HCT116 (cell line): ENCODE measurements around the gene LRRC34. TPM values are rescaled to one million over a fixed set of nuclear protein-coding genes. Genes with fewer than 3 reads are reported as not detected.

Experiments
- ATAC-seq: fragments of 200-7000 bp; cut with Tn5 transposase; 2 replicates; pipeline ENCODE4 v1.9.1; 2020; ENCODE audit warnings: mild to moderate bottlenecking, moderate library complexity
- BruUV-seq: library from RNA; stranded (reverse); fragments of 400-500 nt; replicated peaks from 2 replicates; lab custom pipeline; 2021; lab: Mats Ljungman, UMichigan
- CTCF ChIA-PET: fragments of 300-600 bp; sonication (Branson Sonifier 250); formaldehyde crosslinking; loops from one replicate; lab custom pipeline; 2021; ENCODE audit warnings: antibody characterized with exemption; lab: Charles Lee
- POLR2A ChIA-PET: fragments of 300-600, 350-600 bp; sonication (Branson Sonifier 250); formaldehyde crosslinking; loops from one replicate; lab custom pipeline; 2021; ENCODE audit warnings: antibody characterized with exemption; lab: Charles Lee
- RAD21 ChIA-PET, 2 experiments: fragments of 300-600 bp; sonication (Branson Sonifier 250); formaldehyde crosslinking; loops; one replicate each; lab custom pipeline; 2023; ENCODE audit warnings: low total read pairs in 2 of 2; ENCODE audit not compliant: uncharacterized antibody in 2 of 2, unreplicated experiment in 2 of 2, low non-redundant PET in 1 of 2; lab: Charles Lee
- DNase-seq: peaks from one replicate; pipeline ENCODE4 v3.0.0-alpha.2; 2010; ENCODE audit warnings: low read depth, low spot score
- H2AFZ ChIP-seq: fragments of 200-600 bp; shearing (Covaris generic), sonication (generic); 2 replicates; pipeline ENCODE4 v1.6.1; 2017; ENCODE audit warnings: low read depth, mixed run types, mixed read lengths, antibody characterized with exemption, low read length; ENCODE audit not compliant: poor library complexity, severe bottlenecking
- H3K27ac ChIP-seq: 2 replicates; pipeline ENCODE4 v1.5.1; 2012; ENCODE audit warnings: low read depth, low read length
- H3K27me3 ChIP-seq: fragments of 200-600 bp; sonication (generic); 2 replicates; pipeline ENCODE4 v1.6.1; 2016; ENCODE audit warnings: mixed run types, low read length, mixed read lengths; ENCODE audit not compliant: insufficient read depth
- H3K36me3 ChIP-seq, 2 experiments: fragments of 200-500 bp in 1 of 2; fragments of 200-600 bp in 1 of 2; sonication (Bioruptor generic) in 1 of 2; sonication (generic) in 1 of 2; 2 replicates each; pipeline versions ENCODE4 v1.5.1 to v1.6.1; 2014 to 2016; ENCODE audit warnings: low read length in 2 of 2, inconsistent platforms in 1 of 2, mixed read lengths in 1 of 2, mixed run types in 1 of 2; ENCODE audit not compliant: insufficient read depth in 2 of 2, control insufficient read depth in 1 of 2
- H3K4me1 ChIP-seq, 2 experiments: fragments of 200-600 bp in 1 of 2; sonication (generic) in 1 of 2; 2 replicates each; pipeline versions ENCODE4 v1.5.1 to v1.6.1; 2012 to 2017; ENCODE audit warnings: low read length in 2 of 2, inconsistent platforms in 1 of 2, mild to moderate bottlenecking in 1 of 2, mixed read lengths in 1 of 2, mixed run types in 1 of 2, moderate library complexity in 1 of 2; ENCODE audit not compliant: insufficient read depth in 2 of 2, control insufficient read depth in 1 of 2
- H3K4me2 ChIP-seq: fragments of 200-600 bp; sonication (generic); 2 replicates; pipeline ENCODE4 v1.6.1; 2017; ENCODE audit warnings: mixed run types, low read length, mixed read lengths
- H3K4me3 ChIP-seq, 2 experiments: fragments of 200-600 bp in 1 of 2; sonication (generic) in 1 of 2; replicated peaks in 1 of 2; 2 replicates each; pipeline ENCODE4 v1.5.1; 2011 to 2016; ENCODE audit warnings: low read length in 2 of 2, control low read depth in 1 of 2, low read depth in 1 of 2, mild to moderate bottlenecking in 1 of 2, mixed read lengths in 1 of 2, mixed run types in 1 of 2
- H3K79me2 ChIP-seq: fragments of 200-600 bp; sonication (generic); 2 replicates; pipeline ENCODE4 v1.6.1; 2017; ENCODE audit warnings: mild to moderate bottlenecking, mixed run types, low read length, moderate library complexity, mixed read lengths; ENCODE audit not compliant: insufficient read depth
- H3K9ac ChIP-seq: fragments of 200-600 bp; sonication (generic); 2 replicates; pipeline ENCODE4 v1.6.1; 2016; ENCODE audit warnings: low read length, mixed read lengths
- H3K9me2 ChIP-seq: fragments of 200-600 bp; sonication (generic), shearing (Covaris generic); 2 replicates; pipeline ENCODE4 v1.6.1; 2017; ENCODE audit warnings: mixed run types, mild to moderate bottlenecking, moderate library complexity; ENCODE audit not compliant: insufficient read depth
- H3K9me3 ChIP-seq, 2 experiments: fragments of 200-500 bp in 1 of 2; fragments of 200-600 bp in 1 of 2; sonication (Bioruptor generic) in 1 of 2; sonication (generic) in 1 of 2; 2 replicates each; pipeline ENCODE4 v1.6.1; 2014 to 2017; ENCODE audit warnings: low read length in 2 of 2, mixed read lengths in 2 of 2, inconsistent platforms in 1 of 2, low read depth in 1 of 2, mild to moderate bottlenecking in 1 of 2, mixed run types in 1 of 2, moderate library complexity in 1 of 2; ENCODE audit not compliant: control insufficient read depth in 1 of 2, insufficient read depth in 1 of 2
- H4K20me1 ChIP-seq: fragments of 200-600 bp; sonication (generic), shearing (Covaris generic); 2 replicates; pipeline ENCODE4 v1.6.1; 2017; ENCODE audit warnings: mixed run types, mild to moderate bottlenecking, moderate library complexity; ENCODE audit not compliant: insufficient read depth
- CBX3 ChIP-seq: IDR thresholded peaks from 2 replicates; pipeline ENCODE4 v1.6.1; 2012; ENCODE audit warnings: low read depth
- CEBPB ChIP-seq: IDR thresholded peaks from 2 replicates; pipeline ENCODE4 v1.6.1; 2012; ENCODE audit warnings: low read depth
- EGR1 ChIP-seq: IDR thresholded peaks from 2 replicates; pipeline ENCODE4 v1.6.1; 2012; ENCODE audit warnings: low read depth
- EZH2 ChIP-seq: fragments of 200-600 bp; sonication (generic); IDR thresholded peaks from 2 replicates; pipeline ENCODE4 v1.6.1; 2017; ENCODE audit warnings: antibody characterized with exemption, mixed run types
- EZH2phosphoT487 ChIP-seq: fragments of 200-600 bp; IDR thresholded peaks from 2 replicates; pipeline ENCODE4 v1.6.1; 2018; ENCODE audit warnings: antibody characterized with exemption, borderline replicate concordance
- FOSL1 ChIP-seq: IDR thresholded peaks from 2 replicates; pipeline ENCODE4 v1.6.1; 2012; ENCODE audit warnings: low read depth
- JUND ChIP-seq: IDR thresholded peaks from 2 replicates; pipeline ENCODE4 v1.6.1; 2012
- POLR2A ChIP-seq: IDR thresholded peaks from 2 replicates; pipeline ENCODE4 v1.7.0; 2011; ENCODE audit warnings: borderline replicate concordance; ENCODE audit not compliant: insufficient read depth, insufficient read length; ENCODE audit errors: extremely low read depth
- RAD21 ChIP-seq: IDR thresholded peaks from 2 replicates; pipeline ENCODE4 v1.6.1; 2012; ENCODE audit warnings: low read depth, mild to moderate bottlenecking
- SIN3A ChIP-seq: IDR thresholded peaks from 2 replicates; pipeline ENCODE4 v1.6.1; 2012; ENCODE audit warnings: low read depth
- SP1 ChIP-seq: IDR thresholded peaks from 2 replicates; pipeline ENCODE4 v1.6.1; 2012; ENCODE audit warnings: low read depth
- SRF ChIP-seq: IDR thresholded peaks from 2 replicates; pipeline ENCODE4 v1.6.1; 2012; ENCODE audit warnings: low read depth
- TCF7L2 ChIP-seq: IDR thresholded peaks from 2 replicates; pipeline ENCODE4 v1.7.0; 2011; ENCODE audit warnings: borderline replicate concordance, inconsistent platforms; ENCODE audit not compliant: insufficient read depth, insufficient read length; ENCODE audit errors: extremely low read depth
- ZNF274 ChIP-seq: fragments of 200-500 bp; sonication (Bioruptor generic); IDR thresholded peaks from 2 replicates; pipeline ENCODE4 v1.6.1; 2014; ENCODE audit warnings: mild to moderate bottlenecking, low read depth, low read length, inconsistent platforms
- intact Hi-C: fragments of 100-400 bp; cut with micrococcal nuclease; formaldehyde crosslinking; loops from 2 replicates; pipeline ENCODE4 v1.10.0; 2022
- total RNA-seq: library from RNA; stranded (reverse); gene quantifications from one replicate; pipeline ENCODE4 v1.2.1, GENCODE V29; 2021; ENCODE audit not compliant: unreplicated experiment
- TF ChIP-seq, protein P1 (sequence below), 3 experiments: fragments of 200-600 bp in 1 of 3; sonication (generic) in 1 of 3; IDR thresholded peaks in 2 of 3; conservative IDR thresholded peaks in 1 of 3; 2 replicates each; pipeline ENCODE4 v1.5.1; 2012 to 2017; ENCODE audit warnings: low read depth in 2 of 3, low read length in 2 of 3, antibody characterized with exemption in 1 of 3, borderline replicate concordance in 1 of 3, control low read depth in 1 of 3, mild to moderate bottlenecking in 1 of 3, mixed read lengths in 1 of 3, mixed run types in 1 of 3, moderate library complexity in 1 of 3; ENCODE audit not compliant: insufficient read depth in 1 of 3
- TF ChIP-seq, protein P2 (sequence below): IDR thresholded peaks from 2 replicates; pipeline ENCODE4 v1.6.1; 2012
- TF ChIP-seq, protein P3 (sequence below): IDR thresholded peaks from 2 replicates; pipeline ENCODE4 v1.6.1; 2012
- TF ChIP-seq, protein P4 (sequence below): IDR thresholded peaks from 2 replicates; pipeline ENCODE4 v1.6.1; 2011; ENCODE audit warnings: mild to moderate bottlenecking, low read length, moderate library complexity; ENCODE audit not compliant: insufficient replicate concordance; ENCODE audit errors: extremely low read depth

The LRRC34 gene
- total RNA-seq, 1 experiment from 2014 or later, result not detected

- no peak for DNase-seq
- Histone ChIP-seq H3K9me3 (no peaks in the 10 kb centered on the region), H3K27ac (no peak overlapping the region), H3K4me3 (no peak overlapping the region), H3K79me2 (no peaks in the 10 kb centered on the region), H3K36me3 (no peaks in the 10 kb centered on the region), H3K9ac (no peak overlapping the region), H3K4me2 (no peak overlapping the region), H4K20me1 (no peaks in the 10 kb centered on the region), H3K4me1 (peaks cover 0 to 7% of the 10 kb centered on the region in 2 experiments; a peak in 2 of 4 replicates), H3K27me3 (0 out of 2 replicates have a peak, but pooled peaks cover 3% of the 10 kb centered on the region), H3K9me2 (no peaks in the 10 kb centered on the region), H2AFZ (no peak overlapping the region)
- ChIA-PET POLR2A (no interaction called here), RAD21 (no interaction called here), CTCF (no interaction called here)
- no peak for ATAC-seq
- intact Hi-C loops, result no loop called here
- TF ChIP-seq JUND, result no peak
- no TSS peak for BruUV-seq
These were observed 36.0 kb upstream of the LRRC34 start for GRCh38 chr3:169848741-169849140.

DNA sequence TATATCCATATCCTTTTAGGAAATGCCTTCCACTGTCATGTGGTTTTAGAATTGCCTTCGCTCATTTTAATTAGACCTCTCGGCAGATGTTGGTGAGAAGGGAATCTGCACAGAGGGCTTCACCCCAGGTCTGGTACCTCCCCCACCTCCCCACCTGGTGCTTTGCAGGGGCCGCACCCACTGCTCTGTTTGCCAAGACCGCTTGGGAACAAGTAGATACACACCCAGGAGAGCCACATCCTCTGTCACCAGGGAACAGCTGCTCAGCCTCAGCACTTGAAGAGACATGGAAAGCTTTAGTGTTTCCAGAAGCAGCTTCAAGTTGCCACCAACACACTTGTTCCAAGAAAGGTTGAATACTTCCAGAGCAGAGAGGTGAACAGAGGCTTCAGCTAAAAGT lies 35.2 kb upstream of the LRRC34 start:
- DNase-seq (no peak), ATAC-seq (no peak)
- no peak overlapping the region for H3K27ac ChIP-seq
- H3K36me3 ChIP-seq, result no peaks in the 10 kb centered on the region
- no peaks in the 10 kb centered on the region for H3K9me3 ChIP-seq
- no peak overlapping the region for H3K4me2 ChIP-seq
- no peak overlapping the region for H3K9ac ChIP-seq
- POLR2A ChIA-PET, result no interaction called here
- no peak overlapping the region for H3K4me3 ChIP-seq
- no peaks in the 10 kb centered on the region for H3K9me2 ChIP-seq
- BruUV-seq, result no TSS peak
- H3K79me2 ChIP-seq, result no peaks in the 10 kb centered on the region
- H4K20me1 ChIP-seq, result no peaks in the 10 kb centered on the region
- no peak overlapping the region for H2AFZ ChIP-seq
- no peaks in the 10 kb centered on the region for H3K27me3 ChIP-seq
- intact Hi-C loops, result no loop called here
- CTCF ChIA-PET, result no interaction called here
- RAD21 ChIA-PET, result no interaction called here
- peaks cover 0 to 7% of the 10 kb centered on the region in 2 experiments; a peak in 2 of 4 replicates for H3K4me1 ChIP-seq
- TF ChIP-seq SRF (no peak), SIN3A (no peak), EZH2 (no peak), JUND (no peak), EZH2phosphoT487 (no peak), EGR1 (no peak), SP1 (no peak), POLR2A (no peak), CBX3 (no peak), ZNF274 (no peak), RAD21 (no peak), CEBPB (no peak), TCF7L2 (no peak), FOSL1 (no peak)
- TF ChIP-seq, protein P1, sequence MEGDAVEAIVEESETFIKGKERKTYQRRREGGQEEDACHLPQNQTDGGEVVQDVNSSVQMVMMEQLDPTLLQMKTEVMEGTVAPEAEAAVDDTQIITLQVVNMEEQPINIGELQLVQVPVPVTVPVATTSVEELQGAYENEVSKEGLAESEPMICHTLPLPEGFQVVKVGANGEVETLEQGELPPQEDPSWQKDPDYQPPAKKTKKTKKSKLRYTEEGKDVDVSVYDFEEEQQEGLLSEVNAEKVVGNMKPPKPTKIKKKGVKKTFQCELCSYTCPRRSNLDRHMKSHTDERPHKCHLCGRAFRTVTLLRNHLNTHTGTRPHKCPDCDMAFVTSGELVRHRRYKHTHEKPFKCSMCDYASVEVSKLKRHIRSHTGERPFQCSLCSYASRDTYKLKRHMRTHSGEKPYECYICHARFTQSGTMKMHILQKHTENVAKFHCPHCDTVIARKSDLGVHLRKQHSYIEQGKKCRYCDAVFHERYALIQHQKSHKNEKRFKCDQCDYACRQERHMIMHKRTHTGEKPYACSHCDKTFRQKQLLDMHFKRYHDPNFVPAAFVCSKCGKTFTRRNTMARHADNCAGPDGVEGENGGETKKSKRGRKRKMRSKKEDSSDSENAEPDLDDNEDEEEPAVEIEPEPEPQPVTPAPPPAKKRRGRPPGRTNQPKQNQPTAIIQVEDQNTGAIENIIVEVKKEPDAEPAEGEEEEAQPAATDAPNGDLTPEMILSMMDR (IDR thresholded peaks at IDR 0.05 in 2 of 3, conservative IDR thresholded peaks at IDR 0.05 in 1 of 3; ENCODE audit: borderline replicate concordance in 1 of 3, insufficient read depth in 1 of 3, low read depth in 2 of 3, low read length in 2 of 3), result no peak
- TF ChIP-seq, protein P2, sequence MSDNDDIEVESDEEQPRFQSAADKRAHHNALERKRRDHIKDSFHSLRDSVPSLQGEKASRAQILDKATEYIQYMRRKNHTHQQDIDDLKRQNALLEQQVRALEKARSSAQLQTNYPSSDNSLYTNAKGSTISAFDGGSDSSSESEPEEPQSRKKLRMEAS, result no peak
- TF ChIP-seq, protein P3, sequence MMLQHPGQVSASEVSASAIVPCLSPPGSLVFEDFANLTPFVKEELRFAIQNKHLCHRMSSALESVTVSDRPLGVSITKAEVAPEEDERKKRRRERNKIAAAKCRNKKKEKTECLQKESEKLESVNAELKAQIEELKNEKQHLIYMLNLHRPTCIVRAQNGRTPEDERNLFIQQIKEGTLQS, result no peak
- TF ChIP-seq, protein P4, sequence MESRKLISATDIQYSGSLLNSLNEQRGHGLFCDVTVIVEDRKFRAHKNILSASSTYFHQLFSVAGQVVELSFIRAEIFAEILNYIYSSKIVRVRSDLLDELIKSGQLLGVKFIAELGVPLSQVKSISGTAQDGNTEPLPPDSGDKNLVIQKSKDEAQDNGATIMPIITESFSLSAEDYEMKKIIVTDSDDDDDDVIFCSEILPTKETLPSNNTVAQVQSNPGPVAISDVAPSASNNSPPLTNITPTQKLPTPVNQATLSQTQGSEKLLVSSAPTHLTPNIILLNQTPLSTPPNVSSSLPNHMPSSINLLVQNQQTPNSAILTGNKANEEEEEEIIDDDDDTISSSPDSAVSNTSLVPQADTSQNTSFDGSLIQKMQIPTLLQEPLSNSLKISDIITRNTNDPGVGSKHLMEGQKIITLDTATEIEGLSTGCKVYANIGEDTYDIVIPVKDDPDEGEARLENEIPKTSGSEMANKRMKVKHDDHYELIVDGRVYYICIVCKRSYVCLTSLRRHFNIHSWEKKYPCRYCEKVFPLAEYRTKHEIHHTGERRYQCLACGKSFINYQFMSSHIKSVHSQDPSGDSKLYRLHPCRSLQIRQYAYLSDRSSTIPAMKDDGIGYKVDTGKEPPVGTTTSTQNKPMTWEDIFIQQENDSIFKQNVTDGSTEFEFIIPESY, result no peak
